Ascending aorta (tissue), 2 donors: Measurements from ENCODE around the gene SULT6B1. TPM values are rescaled to one million over a fixed set of nuclear protein-coding genes. Genes with fewer than 3 reads are reported as not detected.

Experiments
- DNase-seq, 2 donors: peaks; one replicate each; pipeline ENCODE4 v3.0.0-alpha.2; 2019; ENCODE audit warnings: low spot score in 2 of 2
- H3K27ac ChIP-seq, 2 donors: fragments of 200-600 bp; sonication (generic); one replicate each; pipeline ENCODE4 v1.5.1; 2016 to 2017; ENCODE audit warnings: mild to moderate bottlenecking in 1 of 2
- H3K27me3 ChIP-seq: fragments of 200-600 bp; sonication (generic); one replicate; pipeline ENCODE4 v1.5.1; 2017
- H3K36me3 ChIP-seq, 2 donors: fragments of 200-600 bp; sonication (generic); one replicate each; pipeline ENCODE4 v1.5.1; 2016
- H3K4me1 ChIP-seq, 2 donors: fragments of 200-600 bp; sonication (generic); one replicate each; pipeline ENCODE4 v1.5.1; 2016 to 2017; ENCODE audit warnings: mild to moderate bottlenecking in 1 of 2
- H3K4me3 ChIP-seq, 2 donors: fragments of 200-600 bp; sonication (generic); one replicate each; pipeline ENCODE4 v1.5.1; 2016 to 2017; ENCODE audit warnings: mild to moderate bottlenecking in 1 of 2
- H3K9me3 ChIP-seq, 2 donors: fragments of 200-600 bp; sonication (generic); one replicate each; pipeline ENCODE4 v1.5.1; 2016
- intact Hi-C: fragments of 100-400 bp; cut with DNase I; formaldehyde crosslinking; loops from one replicate; pipeline ENCODE4 v1.15.1; 2023
- total RNA-seq: library from RNA; depleted of rRNA; stranded (reverse); fragments of >200 nt; gene quantifications from one replicate; pipeline ENCODE4 v1.1.0, GENCODE V29; 2016
- TF ChIP-seq, protein P1 (sequence below), 3 experiments: fragments of 200-600 bp in 2 of 3; fragments of 450-650 bp in 1 of 3; sonication (generic) in 2 of 3; IDR thresholded peaks; one replicate each; pipeline ENCODE4 v1.5.1; 2016 to 2019; ENCODE audit warnings: antibody characterized with exemption in 3 of 3, mild to moderate bottlenecking in 1 of 3, moderate library complexity in 1 of 3

The SULT6B1 gene
- total RNA-seq, 1 donor from 2014 or later: not detected

- intact Hi-C loops: no loop called here
- Histone ChIP-seq H3K36me3 (peaks cover 67 to 84% of the 10 kb centered on the region in 2 donors), H3K27me3 (no peaks in the 10 kb centered on the region), H3K4me1 (no peaks in the 10 kb centered on the region), H3K9me3 (no peaks in the 10 kb centered on the region), H3K4me3 (no peak overlapping the region), H3K27ac (no peak overlapping the region)
- DNase-seq: no peak
- TF ChIP-seq, protein P1, sequence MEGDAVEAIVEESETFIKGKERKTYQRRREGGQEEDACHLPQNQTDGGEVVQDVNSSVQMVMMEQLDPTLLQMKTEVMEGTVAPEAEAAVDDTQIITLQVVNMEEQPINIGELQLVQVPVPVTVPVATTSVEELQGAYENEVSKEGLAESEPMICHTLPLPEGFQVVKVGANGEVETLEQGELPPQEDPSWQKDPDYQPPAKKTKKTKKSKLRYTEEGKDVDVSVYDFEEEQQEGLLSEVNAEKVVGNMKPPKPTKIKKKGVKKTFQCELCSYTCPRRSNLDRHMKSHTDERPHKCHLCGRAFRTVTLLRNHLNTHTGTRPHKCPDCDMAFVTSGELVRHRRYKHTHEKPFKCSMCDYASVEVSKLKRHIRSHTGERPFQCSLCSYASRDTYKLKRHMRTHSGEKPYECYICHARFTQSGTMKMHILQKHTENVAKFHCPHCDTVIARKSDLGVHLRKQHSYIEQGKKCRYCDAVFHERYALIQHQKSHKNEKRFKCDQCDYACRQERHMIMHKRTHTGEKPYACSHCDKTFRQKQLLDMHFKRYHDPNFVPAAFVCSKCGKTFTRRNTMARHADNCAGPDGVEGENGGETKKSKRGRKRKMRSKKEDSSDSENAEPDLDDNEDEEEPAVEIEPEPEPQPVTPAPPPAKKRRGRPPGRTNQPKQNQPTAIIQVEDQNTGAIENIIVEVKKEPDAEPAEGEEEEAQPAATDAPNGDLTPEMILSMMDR (IDR thresholded peaks at IDR 0.05): no peak
These were observed 45.9 kb downstream of the SULT6B1 start for GRCh38 chr2:37142546-37142945.

DNA sequence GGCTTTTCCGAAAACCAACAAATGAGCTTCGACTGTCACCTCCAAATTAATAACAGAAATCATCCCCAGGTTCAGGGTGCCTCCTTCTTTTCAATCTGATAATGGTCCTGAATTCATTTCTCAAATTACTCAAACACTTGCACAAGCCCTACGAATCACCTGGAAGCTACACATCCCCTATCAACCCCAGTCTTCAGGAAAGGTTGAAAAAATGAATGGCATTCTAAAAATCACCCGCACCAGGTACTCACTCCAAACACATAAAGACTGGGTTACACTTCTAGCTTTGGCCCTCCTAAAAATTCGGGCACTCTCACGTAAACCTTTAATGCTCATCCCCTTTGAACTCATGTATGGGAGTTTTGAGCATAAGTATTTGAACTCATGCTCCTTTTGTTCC is 55.6 kb downstream of the SULT6B1 start:
- TF ChIP-seq, protein P1 (IDR thresholded peaks at IDR 0.05): no peak

GRCh38 chr2:37125416-37125815 is 63.1 kb downstream of the SULT6B1 start:
- DNase-seq: no peak
- Histone ChIP-seq H3K9me3 (no peaks in the 10 kb centered on the region), H3K4me1 (no peaks in the 10 kb centered on the region), H3K36me3 (peaks cover 39 to 72% of the 10 kb centered on the region in 2 donors), H3K27ac (no peak overlapping the region), H3K4me3 (no peak overlapping the region), H3K27me3 (no peaks in the 10 kb centered on the region)
- TF ChIP-seq, protein P1 (IDR thresholded peaks at IDR 0.05): no peak
- intact Hi-C loops: no loop called here

More for the DNA sequence above, 55.6 kb downstream of the SULT6B1 start:
- Histone ChIP-seq H3K9me3 (no peaks in the 10 kb centered on the region), H3K4me1 (no peaks in the 10 kb centered on the region), H3K27ac (no peak overlapping the region), H3K4me3 (no peak overlapping the region), H3K36me3 (peaks cover 44 to 94% of the 10 kb centered on the region in 2 donors), H3K27me3 (no peaks in the 10 kb centered on the region)
- no peak for DNase-seq
- intact Hi-C loops: no loop called here

- Histone ChIP-seq H3K4me3 (no peak overlapping the region), H3K27me3 (no peaks in the 10 kb centered on the region), H3K4me1 (no peaks in the 10 kb centered on the region), H3K27ac (no peak overlapping the region), H3K9me3 (no peaks in the 10 kb centered on the region), H3K36me3 (peaks cover 50 to 69% of the 10 kb centered on the region in 2 donors)
- intact Hi-C loops: no loop called here
- DNase-seq: no peak
- TF ChIP-seq, protein P1 (IDR thresholded peaks at IDR 0.05): no peak
These were observed 69.3 kb downstream of the SULT6B1 start for GRCh38 chr2:37119157-37119556.

Other genes with a start within 250 kb of the SULT6B1 start
- 4.3 TPM for gene STRN, start 222.1 kb downstream of the SULT6B1 start, total RNA-seq
- gene HEATR5B, start 104.3 kb downstream of the SULT6B1 start, total RNA-seq: 10.6 TPM
- gene GPATCH11, start 104.2 kb downstream of the SULT6B1 start, total RNA-seq: 0.21 TPM
- gene EIF2AK2, start 31.7 kb downstream of the SULT6B1 start, total RNA-seq: 10.6 TPM
- 2.9 TPM for gene CEBPZOS, start 7.8 kb upstream of the SULT6B1 start, total RNA-seq
- 20.2 TPM for gene CEBPZ, start 42.9 kb upstream of the SULT6B1 start, total RNA-seq
- gene NDUFAF7, start 43.0 kb upstream of the SULT6B1 start, total RNA-seq: 3.8 TPM
- 14.0 TPM for gene PRKD3, start 136.2 kb upstream of the SULT6B1 start, total RNA-seq
- gene QPCT, start 156.0 kb upstream of the SULT6B1 start, total RNA-seq: 1.8 TPM